VCaP (cell line): ENCODE measurements around the gene UGT1A1.

Experiments used
- H3K27ac ChIP-seq: fragments of 450-650 bp; 2 replicates; pipeline ENCODE4 v1.5.1; 2017
- CTCF ChIP-seq: fragments of 450-650 bp; conservative IDR thresholded peaks from 2 replicates; pipeline ENCODE4 v1.5.1; 2017; ENCODE audit warnings: mild to moderate bottlenecking, moderate library complexity

Gene UGT1A1

GRCh38 chr2:233754872-233755611 lies 5.0 kb upstream of the UGT1A1 start:
- TF ChIP-seq CTCF: no peak
- no peak overlapping the region for H3K27ac ChIP-seq

- no peak overlapping the region for H3K27ac ChIP-seq
- no peak for TF ChIP-seq CTCF
Measured at GRCh38 chr2:233756429-233757081, 3.5 kb upstream of the UGT1A1 start.

GRCh38 chr2:233758141-233758540 lies 1.9 kb upstream of the UGT1A1 start:
- no peak for TF ChIP-seq CTCF
- no peak overlapping the region for H3K27ac ChIP-seq

- H3K27ac ChIP-seq: no peak overlapping the region
- TF ChIP-seq CTCF: no peak
Measured at GRCh38 chr2:233758849-233759248, 1.2 kb upstream of the UGT1A1 start.

GRCh38 chr2:233761040-233761769 lies 1.1 kb downstream of the UGT1A1 start:
- TF ChIP-seq CTCF: no peak
- no peak overlapping the region for H3K27ac ChIP-seq

- no peak overlapping the region for H3K27ac ChIP-seq
- no peak for TF ChIP-seq CTCF
Measured at GRCh38 chr2:233764264-233764663, 4.2 kb downstream of the UGT1A1 start.

- no peak for TF ChIP-seq CTCF
- H3K27ac ChIP-seq: no peak overlapping the region
Measured at GRCh38 chr2:233764761-233765160, 4.7 kb downstream of the UGT1A1 start.
